HL-60 (cell line): ENCODE results near the gene EVC.

ENCODE experiments used
- GABPA ChIP-seq: IDR thresholded peaks from 2 replicates; pipeline ENCODE4 v1.6.1; 2012; ENCODE audit warnings: low read depth
- SPI1 ChIP-seq: IDR thresholded peaks from 2 replicates; pipeline ENCODE4 v1.6.1; 2012; ENCODE audit warnings: low read depth, mild to moderate bottlenecking, borderline replicate concordance
- TF ChIP-seq, protein P1 (sequence below): IDR thresholded peaks from one replicate; pipeline ENCODE4 v1.5.1; 2011; ENCODE audit warnings: low read length, control low read depth, inconsistent platforms; ENCODE audit not compliant: insufficient read depth
- TF ChIP-seq, protein P2 (sequence below): IDR thresholded peaks from 2 replicates; pipeline ENCODE4 v1.6.1; 2012; ENCODE audit warnings: low read depth; ENCODE audit not compliant: insufficient replicate concordance

DNA sequence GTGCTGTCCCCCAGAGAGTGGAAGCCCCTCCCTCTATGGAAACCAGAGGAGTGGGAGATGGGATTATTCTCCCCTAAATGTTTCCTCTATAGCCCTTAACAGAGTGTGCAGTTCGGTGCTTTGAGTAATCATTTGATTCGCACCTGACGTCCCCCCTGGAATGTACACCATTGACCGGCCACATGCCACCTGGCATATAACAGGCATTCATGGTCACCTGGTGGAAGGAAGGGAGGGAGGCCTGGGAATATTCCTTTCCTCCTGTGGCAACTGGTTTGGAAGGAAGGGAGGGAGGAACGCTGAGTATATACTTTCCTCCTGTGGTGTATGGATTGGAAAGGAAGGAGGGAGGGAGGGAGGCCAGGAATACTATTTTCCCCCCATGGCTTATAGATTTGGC, 104.6 kb downstream of the EVC start:
- TF ChIP-seq, protein P1, sequence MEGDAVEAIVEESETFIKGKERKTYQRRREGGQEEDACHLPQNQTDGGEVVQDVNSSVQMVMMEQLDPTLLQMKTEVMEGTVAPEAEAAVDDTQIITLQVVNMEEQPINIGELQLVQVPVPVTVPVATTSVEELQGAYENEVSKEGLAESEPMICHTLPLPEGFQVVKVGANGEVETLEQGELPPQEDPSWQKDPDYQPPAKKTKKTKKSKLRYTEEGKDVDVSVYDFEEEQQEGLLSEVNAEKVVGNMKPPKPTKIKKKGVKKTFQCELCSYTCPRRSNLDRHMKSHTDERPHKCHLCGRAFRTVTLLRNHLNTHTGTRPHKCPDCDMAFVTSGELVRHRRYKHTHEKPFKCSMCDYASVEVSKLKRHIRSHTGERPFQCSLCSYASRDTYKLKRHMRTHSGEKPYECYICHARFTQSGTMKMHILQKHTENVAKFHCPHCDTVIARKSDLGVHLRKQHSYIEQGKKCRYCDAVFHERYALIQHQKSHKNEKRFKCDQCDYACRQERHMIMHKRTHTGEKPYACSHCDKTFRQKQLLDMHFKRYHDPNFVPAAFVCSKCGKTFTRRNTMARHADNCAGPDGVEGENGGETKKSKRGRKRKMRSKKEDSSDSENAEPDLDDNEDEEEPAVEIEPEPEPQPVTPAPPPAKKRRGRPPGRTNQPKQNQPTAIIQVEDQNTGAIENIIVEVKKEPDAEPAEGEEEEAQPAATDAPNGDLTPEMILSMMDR: no peak
- TF ChIP-seq GABPA: no peak
- no peak for TF ChIP-seq SPI1
- TF ChIP-seq, protein P2, sequence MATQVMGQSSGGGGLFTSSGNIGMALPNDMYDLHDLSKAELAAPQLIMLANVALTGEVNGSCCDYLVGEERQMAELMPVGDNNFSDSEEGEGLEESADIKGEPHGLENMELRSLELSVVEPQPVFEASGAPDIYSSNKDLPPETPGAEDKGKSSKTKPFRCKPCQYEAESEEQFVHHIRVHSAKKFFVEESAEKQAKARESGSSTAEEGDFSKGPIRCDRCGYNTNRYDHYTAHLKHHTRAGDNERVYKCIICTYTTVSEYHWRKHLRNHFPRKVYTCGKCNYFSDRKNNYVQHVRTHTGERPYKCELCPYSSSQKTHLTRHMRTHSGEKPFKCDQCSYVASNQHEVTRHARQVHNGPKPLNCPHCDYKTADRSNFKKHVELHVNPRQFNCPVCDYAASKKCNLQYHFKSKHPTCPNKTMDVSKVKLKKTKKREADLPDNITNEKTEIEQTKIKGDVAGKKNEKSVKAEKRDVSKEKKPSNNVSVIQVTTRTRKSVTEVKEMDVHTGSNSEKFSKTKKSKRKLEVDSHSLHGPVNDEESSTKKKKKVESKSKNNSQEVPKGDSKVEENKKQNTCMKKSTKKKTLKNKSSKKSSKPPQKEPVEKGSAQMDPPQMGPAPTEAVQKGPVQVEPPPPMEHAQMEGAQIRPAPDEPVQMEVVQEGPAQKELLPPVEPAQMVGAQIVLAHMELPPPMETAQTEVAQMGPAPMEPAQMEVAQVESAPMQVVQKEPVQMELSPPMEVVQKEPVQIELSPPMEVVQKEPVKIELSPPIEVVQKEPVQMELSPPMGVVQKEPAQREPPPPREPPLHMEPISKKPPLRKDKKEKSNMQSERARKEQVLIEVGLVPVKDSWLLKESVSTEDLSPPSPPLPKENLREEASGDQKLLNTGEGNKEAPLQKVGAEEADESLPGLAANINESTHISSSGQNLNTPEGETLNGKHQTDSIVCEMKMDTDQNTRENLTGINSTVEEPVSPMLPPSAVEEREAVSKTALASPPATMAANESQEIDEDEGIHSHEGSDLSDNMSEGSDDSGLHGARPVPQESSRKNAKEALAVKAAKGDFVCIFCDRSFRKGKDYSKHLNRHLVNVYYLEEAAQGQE: no peak
